SK-N-SH (cell line): ENCODE data around the gene SBK1. TPM values are rescaled to one million over a fixed set of nuclear protein-coding genes. Genes with fewer than 3 reads are reported as not detected.

Experiments used
- CTCF ChIA-PET: fragments of 300-600, 350-600 bp; formaldehyde crosslinking; extraction: SDS; loops from one replicate; lab custom pipeline; 2021; lab: Yijun Ruan, JAX
- POLR2A ChIA-PET: fragments of 350-600 bp; sonication (Branson Sonifier 250); formaldehyde crosslinking; extraction: SDS; loops from one replicate; lab custom pipeline; 2020; ENCODE audit warnings: antibody characterized with exemption, inconsistent platforms; lab: Yijun Ruan, JAX
- DNase-seq: peaks from one replicate; pipeline ENCODE4 v3.0.0; 2012
- H2AFZ ChIP-seq: fragments of 200-600 bp; sonication (generic); 2 replicates; pipeline ENCODE4 v1.8.1; 2016; ENCODE audit warnings: antibody characterized with exemption, mild to moderate bottlenecking, low read depth
- H3F3A ChIP-seq: fragments of 200-600 bp; sonication (generic); replicated peaks from 2 replicates; pipeline ENCODE3; 2016; ENCODE audit warnings: antibody characterized with exemption, mild to moderate bottlenecking; ENCODE audit not compliant: insufficient read depth
- H3K27ac ChIP-seq, 2 experiments: fragments of 200-500 bp in 1 of 2; fragments of 200-600 bp in 1 of 2; sonication (Bioruptor generic) in 1 of 2; sonication (generic), shearing (Covaris generic) in 1 of 2; 2 replicates each; pipeline versions ENCODE4 v1.5.1 to v1.6.1; 2014 to 2016; ENCODE audit warnings: low read depth in 2 of 2, inconsistent platforms in 1 of 2, low read length in 1 of 2, mild to moderate bottlenecking in 1 of 2, mixed read lengths in 1 of 2
- H3K27me3 ChIP-seq: fragments of 200-600 bp; sonication (generic), shearing (Covaris generic); 2 replicates; pipeline ENCODE4 v1.6.1; 2016; ENCODE audit warnings: mixed run types; ENCODE audit not compliant: insufficient read depth
- H3K36me3 ChIP-seq, 2 experiments: fragments of 200-500 bp in 1 of 2; fragments of 200-600 bp in 1 of 2; sonication (Bioruptor generic) in 1 of 2; sonication (generic) in 1 of 2; replicated peaks in 1 of 2; 2 replicates each; pipeline versions ENCODE3 to v1.5.1; 2014 to 2016; ENCODE audit warnings: low read length in 1 of 2, mild to moderate bottlenecking in 1 of 2; ENCODE audit not compliant: insufficient read depth in 2 of 2, control insufficient read depth in 1 of 2
- H3K4me1 ChIP-seq, 2 experiments: fragments of 200-500 bp in 1 of 2; fragments of 200-600 bp in 1 of 2; sonication (Bioruptor generic) in 1 of 2; sonication (generic), shearing (Covaris generic) in 1 of 2; 2 replicates each; pipeline versions ENCODE4 v1.5.1 to v1.6.1; 2014 to 2016; ENCODE audit warnings: low read depth in 1 of 2, low read length in 1 of 2, mixed run types in 1 of 2; ENCODE audit not compliant: insufficient read depth in 2 of 2, control insufficient read depth in 1 of 2
- H3K4me2 ChIP-seq: fragments of 200-600 bp; sonication (generic), shearing (Covaris generic); 2 replicates; pipeline ENCODE4 v1.6.1; 2017; ENCODE audit warnings: mixed run types
- H3K4me3 ChIP-seq, 2 experiments: fragments of 200-500 bp in 1 of 2; fragments of 200-600 bp in 1 of 2; sonication (Bioruptor generic) in 1 of 2; sonication (generic), shearing (Covaris generic) in 1 of 2; 2 replicates each; pipeline versions ENCODE4 v1.5.1 to v1.8.1; 2014 to 2016; ENCODE audit warnings: low read depth in 2 of 2, inconsistent platforms in 1 of 2, low read length in 1 of 2, mild to moderate bottlenecking in 1 of 2, mixed read lengths in 1 of 2, moderate library complexity in 1 of 2
- H3K79me2 ChIP-seq: fragments of 200-600 bp; sonication (generic); 2 replicates; pipeline ENCODE4 v1.8.1; 2017; ENCODE audit warnings: mild to moderate bottlenecking; ENCODE audit not compliant: insufficient read depth
- H3K9ac ChIP-seq: fragments of 200-600 bp; sonication (generic); 2 replicates; pipeline ENCODE4 v1.6.1; 2017; ENCODE audit warnings: mixed run types
- H3K9me2 ChIP-seq: fragments of 200-600 bp; sonication (generic); 2 replicates; pipeline ENCODE4 v1.6.1; 2017; ENCODE audit warnings: mixed run types
- H3K9me3 ChIP-seq: fragments of 200-600 bp; sonication (generic); 2 replicates; pipeline ENCODE4 v1.6.1; 2017; ENCODE audit warnings: mixed run types, mild to moderate bottlenecking, moderate library complexity
- H4K20me1 ChIP-seq: fragments of 200-600 bp; sonication (generic); 2 replicates; pipeline ENCODE4 v1.6.1; 2017; ENCODE audit warnings: mild to moderate bottlenecking, mixed run types; ENCODE audit not compliant: insufficient read depth
- EP300 ChIP-seq, 2 experiments: IDR thresholded peaks; 2 replicates each; pipeline versions ENCODE4 v1.4.0 to v1.6.1; 2012; ENCODE audit warnings: borderline replicate concordance in 1 of 2, low read depth in 1 of 2, low read length in 1 of 2
- FOSL2 ChIP-seq: IDR thresholded peaks from 2 replicates; pipeline ENCODE4 v1.4.0; 2012; ENCODE audit warnings: low read depth, mild to moderate bottlenecking, moderate library complexity, borderline replicate concordance
- GABPA ChIP-seq: IDR thresholded peaks from 2 replicates; pipeline ENCODE4 v1.4.0; 2012; ENCODE audit warnings: low read depth, mild to moderate bottlenecking
- GATA2 ChIP-seq: sonication (generic); formaldehyde crosslinking; IDR thresholded peaks from 2 replicates; pipeline ENCODE4 v1.5.0; 2020; ENCODE audit warnings: mild to moderate bottlenecking, missing genetic modification reagents
- JUND ChIP-seq: IDR thresholded peaks from 2 replicates; pipeline ENCODE4 v1.4.0; 2012
- NFIC ChIP-seq: IDR thresholded peaks from 2 replicates; pipeline ENCODE4 v1.4.0; 2012; ENCODE audit warnings: borderline replicate concordance
- RAD21 ChIP-seq: IDR thresholded peaks from 2 replicates; pipeline ENCODE4 v1.6.1; 2012; ENCODE audit warnings: mild to moderate bottlenecking, low read length
- RFX5 ChIP-seq: IDR thresholded peaks from 2 replicates; pipeline ENCODE4 v1.6.1; 2012; ENCODE audit warnings: mild to moderate bottlenecking, improper control_type of control experiment, low read length
- RXRA ChIP-seq: IDR thresholded peaks from 2 replicates; pipeline ENCODE4 v1.4.0; 2012; ENCODE audit warnings: low read depth, mild to moderate bottlenecking, borderline replicate concordance
- SMC3 ChIP-seq: IDR thresholded peaks from 2 replicates; pipeline ENCODE4 v1.6.1; 2012; ENCODE audit warnings: low read depth, low read length, improper control_type of control experiment
- TAF1 ChIP-seq: IDR thresholded peaks from 2 replicates; pipeline ENCODE4 v1.6.1; 2012; ENCODE audit warnings: low read depth, mild to moderate bottlenecking, low read length, moderate library complexity, borderline replicate concordance
- TCF12 ChIP-seq: IDR thresholded peaks from 2 replicates; pipeline ENCODE4 v1.4.0; 2012
- TEAD4 ChIP-seq: IDR thresholded peaks from 2 replicates; pipeline ENCODE4 v1.4.0; 2012; ENCODE audit warnings: mild to moderate bottlenecking, borderline replicate concordance; ENCODE audit not compliant: insufficient read depth
- YY1 ChIP-seq: IDR thresholded peaks from 2 replicates; pipeline ENCODE4 v1.4.0; 2012; ENCODE audit warnings: low read depth, mild to moderate bottlenecking
- WGBS: methylation state at CpG from one replicate; pipeline ENCODE4 v1.1.6; 2017; ENCODE audit warnings: low lambda C conversion rate; 5-methylcytosine and 5-hydroxymethylcytosine counted together
- polyA plus RNA-seq, 3 experiments: library from polyadenylated mRNA; depleted of rRNA; stranded (reverse); fragments of >200 nt; gene quantifications; 2 replicates each; pipeline ENCODE4 v1.2.3, GENCODE V29; 2012
- TF ChIP-seq, protein P1 (sequence below): fragments of 200-600 bp; sonication (generic); IDR thresholded peaks from 2 replicates; pipeline ENCODE4 v1.6.1; 2017; ENCODE audit warnings: antibody characterized with exemption, mild to moderate bottlenecking, moderate library complexity
- TF ChIP-seq, protein P2 (sequence below): fragments of 150-350 bp; IDR thresholded peaks from 2 replicates; pipeline ENCODE4 v1.6.1; 2016; ENCODE audit warnings: mild to moderate bottlenecking, low read depth, low read length
- TF ChIP-seq, protein P3 (sequence below): IDR thresholded peaks from 2 replicates; pipeline ENCODE4; 2012
- TF ChIP-seq, protein P4 (sequence below): IDR thresholded peaks from 2 replicates; pipeline ENCODE4 v1.6.1; 2012; ENCODE audit warnings: mild to moderate bottlenecking, low read depth, low read length, moderate library complexity
- TF ChIP-seq, protein P5 (sequence below): IDR thresholded peaks from 2 replicates; pipeline ENCODE4 v1.4.0; 2012; ENCODE audit warnings: low read depth, borderline replicate concordance
- TF ChIP-seq, protein P6 (sequence below): IDR thresholded peaks from 2 replicates; pipeline ENCODE4 v1.4.0; 2012; ENCODE audit warnings: low read depth

Gene SBK1
- polyA plus RNA-seq, 1 of the 3 experiments (the other 2 are of a cell fraction): 0.36 TPM

DNA sequence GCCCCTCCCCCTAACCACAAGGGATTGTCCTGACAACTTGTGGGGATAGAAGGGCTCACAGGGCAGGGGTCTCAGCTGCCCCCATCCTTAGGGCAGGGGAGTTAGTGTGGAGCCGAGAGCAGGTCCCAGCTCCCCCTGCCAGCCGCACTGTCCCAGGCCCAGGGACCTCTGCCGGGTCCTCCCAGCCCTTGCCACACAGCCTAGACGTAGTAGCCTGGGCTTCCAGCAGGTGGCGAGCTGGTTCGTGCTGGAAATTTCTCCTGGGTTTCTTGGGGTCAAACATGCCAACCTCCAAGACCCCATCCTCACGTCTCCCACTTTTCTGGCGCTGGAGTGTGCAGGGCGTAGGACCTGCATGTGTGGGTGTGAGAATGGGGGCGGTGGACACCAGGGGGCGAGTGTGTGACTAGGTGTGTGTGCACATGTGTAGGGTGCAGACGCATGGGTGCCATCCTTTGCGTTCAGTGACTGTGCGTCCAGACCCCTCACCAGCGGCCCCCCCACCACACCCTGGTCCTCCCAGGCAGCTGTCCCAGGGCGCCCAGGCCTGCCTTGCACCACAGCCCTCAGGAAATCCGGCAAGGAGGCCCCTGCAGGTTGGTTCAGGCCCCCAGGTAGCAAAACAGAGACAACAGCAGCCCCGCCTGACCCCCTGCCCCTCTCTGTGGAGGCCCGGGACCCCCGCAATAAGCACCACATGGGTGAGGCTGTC lies 29.5 kb downstream of the SBK1 start:
- no peak overlapping the region for H3K4me2 ChIP-seq
- H3K4me3 ChIP-seq: no peak overlapping the region; a peak in 1 of 4 replicates
- CTCF ChIA-PET: interaction anchor here (0.7 to 15.8 kb wide), 14 partner anchors 9 to 111 kb away, joined by 3 to 302 read pairs (median 4); partner anchors contain the start of gene SBK1
- H3K9me3 ChIP-seq: no peaks in the 10 kb centered on the region
- peak; percentile 80 for DNase-seq
- H3K27ac ChIP-seq: no peak overlapping the region
- H3K79me2 ChIP-seq: no peaks in the 10 kb centered on the region
- no peaks in the 10 kb centered on the region; a peak in 1 of 4 replicates for H3K4me1 ChIP-seq
- H3K9me2 ChIP-seq: no peaks in the 10 kb centered on the region
- POLR2A ChIA-PET: no interaction called here
- no peak overlapping the region for H3K9ac ChIP-seq
- TF ChIP-seq GATA2 (CRISPR knock-in tag): no peak
- no peak for TF ChIP-seq EP300 (IDR thresholded peaks at IDR 0.05; ENCODE audit: borderline replicate concordance in 1 of 2, low read depth in 1 of 2, low read length in 1 of 2)
- TF ChIP-seq, protein P1, sequence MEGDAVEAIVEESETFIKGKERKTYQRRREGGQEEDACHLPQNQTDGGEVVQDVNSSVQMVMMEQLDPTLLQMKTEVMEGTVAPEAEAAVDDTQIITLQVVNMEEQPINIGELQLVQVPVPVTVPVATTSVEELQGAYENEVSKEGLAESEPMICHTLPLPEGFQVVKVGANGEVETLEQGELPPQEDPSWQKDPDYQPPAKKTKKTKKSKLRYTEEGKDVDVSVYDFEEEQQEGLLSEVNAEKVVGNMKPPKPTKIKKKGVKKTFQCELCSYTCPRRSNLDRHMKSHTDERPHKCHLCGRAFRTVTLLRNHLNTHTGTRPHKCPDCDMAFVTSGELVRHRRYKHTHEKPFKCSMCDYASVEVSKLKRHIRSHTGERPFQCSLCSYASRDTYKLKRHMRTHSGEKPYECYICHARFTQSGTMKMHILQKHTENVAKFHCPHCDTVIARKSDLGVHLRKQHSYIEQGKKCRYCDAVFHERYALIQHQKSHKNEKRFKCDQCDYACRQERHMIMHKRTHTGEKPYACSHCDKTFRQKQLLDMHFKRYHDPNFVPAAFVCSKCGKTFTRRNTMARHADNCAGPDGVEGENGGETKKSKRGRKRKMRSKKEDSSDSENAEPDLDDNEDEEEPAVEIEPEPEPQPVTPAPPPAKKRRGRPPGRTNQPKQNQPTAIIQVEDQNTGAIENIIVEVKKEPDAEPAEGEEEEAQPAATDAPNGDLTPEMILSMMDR: peak; percentile 79
- TF ChIP-seq, protein P2, sequence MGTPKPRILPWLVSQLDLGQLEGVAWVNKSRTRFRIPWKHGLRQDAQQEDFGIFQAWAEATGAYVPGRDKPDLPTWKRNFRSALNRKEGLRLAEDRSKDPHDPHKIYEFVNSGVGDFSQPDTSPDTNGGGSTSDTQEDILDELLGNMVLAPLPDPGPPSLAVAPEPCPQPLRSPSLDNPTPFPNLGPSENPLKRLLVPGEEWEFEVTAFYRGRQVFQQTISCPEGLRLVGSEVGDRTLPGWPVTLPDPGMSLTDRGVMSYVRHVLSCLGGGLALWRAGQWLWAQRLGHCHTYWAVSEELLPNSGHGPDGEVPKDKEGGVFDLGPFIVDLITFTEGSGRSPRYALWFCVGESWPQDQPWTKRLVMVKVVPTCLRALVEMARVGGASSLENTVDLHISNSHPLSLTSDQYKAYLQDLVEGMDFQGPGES: no peak
- TF ChIP-seq, protein P3, sequence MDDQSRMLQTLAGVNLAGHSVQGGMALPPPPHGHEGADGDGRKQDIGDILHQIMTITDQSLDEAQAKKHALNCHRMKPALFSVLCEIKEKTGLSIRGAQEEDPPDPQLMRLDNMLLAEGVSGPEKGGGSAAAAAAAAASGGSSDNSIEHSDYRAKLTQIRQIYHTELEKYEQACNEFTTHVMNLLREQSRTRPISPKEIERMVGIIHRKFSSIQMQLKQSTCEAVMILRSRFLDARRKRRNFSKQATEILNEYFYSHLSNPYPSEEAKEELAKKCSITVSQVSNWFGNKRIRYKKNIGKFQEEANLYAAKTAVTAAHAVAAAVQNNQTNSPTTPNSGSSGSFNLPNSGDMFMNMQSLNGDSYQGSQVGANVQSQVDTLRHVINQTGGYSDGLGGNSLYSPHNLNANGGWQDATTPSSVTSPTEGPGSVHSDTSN: no peak
- no peak for TF ChIP-seq GABPA
- no peak for TF ChIP-seq YY1
- TF ChIP-seq, protein P4, sequence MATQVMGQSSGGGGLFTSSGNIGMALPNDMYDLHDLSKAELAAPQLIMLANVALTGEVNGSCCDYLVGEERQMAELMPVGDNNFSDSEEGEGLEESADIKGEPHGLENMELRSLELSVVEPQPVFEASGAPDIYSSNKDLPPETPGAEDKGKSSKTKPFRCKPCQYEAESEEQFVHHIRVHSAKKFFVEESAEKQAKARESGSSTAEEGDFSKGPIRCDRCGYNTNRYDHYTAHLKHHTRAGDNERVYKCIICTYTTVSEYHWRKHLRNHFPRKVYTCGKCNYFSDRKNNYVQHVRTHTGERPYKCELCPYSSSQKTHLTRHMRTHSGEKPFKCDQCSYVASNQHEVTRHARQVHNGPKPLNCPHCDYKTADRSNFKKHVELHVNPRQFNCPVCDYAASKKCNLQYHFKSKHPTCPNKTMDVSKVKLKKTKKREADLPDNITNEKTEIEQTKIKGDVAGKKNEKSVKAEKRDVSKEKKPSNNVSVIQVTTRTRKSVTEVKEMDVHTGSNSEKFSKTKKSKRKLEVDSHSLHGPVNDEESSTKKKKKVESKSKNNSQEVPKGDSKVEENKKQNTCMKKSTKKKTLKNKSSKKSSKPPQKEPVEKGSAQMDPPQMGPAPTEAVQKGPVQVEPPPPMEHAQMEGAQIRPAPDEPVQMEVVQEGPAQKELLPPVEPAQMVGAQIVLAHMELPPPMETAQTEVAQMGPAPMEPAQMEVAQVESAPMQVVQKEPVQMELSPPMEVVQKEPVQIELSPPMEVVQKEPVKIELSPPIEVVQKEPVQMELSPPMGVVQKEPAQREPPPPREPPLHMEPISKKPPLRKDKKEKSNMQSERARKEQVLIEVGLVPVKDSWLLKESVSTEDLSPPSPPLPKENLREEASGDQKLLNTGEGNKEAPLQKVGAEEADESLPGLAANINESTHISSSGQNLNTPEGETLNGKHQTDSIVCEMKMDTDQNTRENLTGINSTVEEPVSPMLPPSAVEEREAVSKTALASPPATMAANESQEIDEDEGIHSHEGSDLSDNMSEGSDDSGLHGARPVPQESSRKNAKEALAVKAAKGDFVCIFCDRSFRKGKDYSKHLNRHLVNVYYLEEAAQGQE: no peak
- TF ChIP-seq RAD21: peak; percentile 42; the same call in 1 of the 2 replicates
- TF ChIP-seq TAF1: no peak
- no peak for TF ChIP-seq TEAD4
- TF ChIP-seq SMC3: peak; percentile 58
- TF ChIP-seq TCF12: no peak
- no peak for TF ChIP-seq RXRA
- TF ChIP-seq, protein P5, sequence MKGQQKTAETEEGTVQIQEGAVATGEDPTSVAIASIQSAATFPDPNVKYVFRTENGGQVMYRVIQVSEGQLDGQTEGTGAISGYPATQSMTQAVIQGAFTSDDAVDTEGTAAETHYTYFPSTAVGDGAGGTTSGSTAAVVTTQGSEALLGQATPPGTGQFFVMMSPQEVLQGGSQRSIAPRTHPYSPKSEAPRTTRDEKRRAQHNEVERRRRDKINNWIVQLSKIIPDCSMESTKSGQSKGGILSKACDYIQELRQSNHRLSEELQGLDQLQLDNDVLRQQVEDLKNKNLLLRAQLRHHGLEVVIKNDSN: no peak
- no peak for TF ChIP-seq RFX5
- TF ChIP-seq JUND: no peak
- TF ChIP-seq, protein P6, sequence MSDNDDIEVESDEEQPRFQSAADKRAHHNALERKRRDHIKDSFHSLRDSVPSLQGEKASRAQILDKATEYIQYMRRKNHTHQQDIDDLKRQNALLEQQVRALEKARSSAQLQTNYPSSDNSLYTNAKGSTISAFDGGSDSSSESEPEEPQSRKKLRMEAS: no peak
- TF ChIP-seq FOSL2: no peak
- TF ChIP-seq NFIC: no peak
- H2AFZ ChIP-seq: no peak overlapping the region
- H3K27me3 ChIP-seq: no peaks in the 10 kb centered on the region
- H3F3A ChIP-seq: no peaks in the 10 kb centered on the region
- H4K20me1 ChIP-seq: no peaks in the 10 kb centered on the region
- WGBS: 50% methylated on average over 12 of the region's 20 CpGs
- H3K36me3 ChIP-seq: no peaks in the 10 kb centered on the region
